ENCODE data around the gene GPR65. TPM values are rescaled to one million over a fixed set of nuclear protein-coding genes. Genes with fewer than 3 reads are reported as not detected.

GPR65 gene
- total RNA-seq, 2 donors from 2014 or later: 0.57 to 0.73 TPM

GRCh38 chr14:88049936-88050335 lies 45.0 kb downstream of the GPR65 start:
- DNase-seq (ENCODE audit: low spot score): no peak
- H3K4me1 ChIP-seq (replicated peaks): no peaks in the 10 kb centered on the region
- WGBS: 65% methylated on average over 2 of the region's 2 CpGs
- no peaks in the 10 kb centered on the region for H3K9me3 ChIP-seq
- no peak overlapping the region for H3K4me3 ChIP-seq
- no peak for TF ChIP-seq POLR2A (IDR thresholded peaks at IDR 0.05)
- no peaks in the 10 kb centered on the region for H3K36me3 ChIP-seq
- intact Hi-C loops (cut with DNase I): no loop called here
- H3K27me3 ChIP-seq (replicated peaks; ENCODE audit: insufficient read depth): no peaks in the 10 kb centered on the region
- H3K27ac ChIP-seq: no peak overlapping the region

GRCh38 chr14:88060576-88060975 lies 55.6 kb downstream of the GPR65 start:
- intact Hi-C loops (cut with DNase I): no loop called here
- H3K27me3 ChIP-seq (replicated peaks; ENCODE audit: insufficient read depth): no peaks in the 10 kb centered on the region
- no peaks in the 10 kb centered on the region for H3K36me3 ChIP-seq
- no peak for TF ChIP-seq POLR2AphosphoS5 (IDR thresholded peaks at IDR 0.05)
- TF ChIP-seq POLR2A (IDR thresholded peaks at IDR 0.05): no peak
- TF ChIP-seq CTCF (IDR thresholded peaks at IDR 0.05): no peak
- WGBS: 92% methylated on average over 3 of the region's 3 CpGs
- no peaks in the 10 kb centered on the region for H3K4me1 ChIP-seq (replicated peaks)
- H3K27ac ChIP-seq: no peak overlapping the region
- no peaks in the 10 kb centered on the region for H3K9me3 ChIP-seq
- no peak for DNase-seq (ENCODE audit: low spot score)
- no peak overlapping the region for H3K4me3 ChIP-seq

- 59% methylated on average over 2 of the region's 2 CpGs for WGBS
- Histone ChIP-seq H3K36me3 (no peaks in the 10 kb centered on the region), H3K4me3 (no peak overlapping the region), H3K4me1 (replicated peaks) (no peaks in the 10 kb centered on the region), H3K27ac (no peak overlapping the region), H3K9me3 (no peaks in the 10 kb centered on the region), H3K27me3 (replicated peaks; ENCODE audit: insufficient read depth) (no peaks in the 10 kb centered on the region)
- intact Hi-C loops (cut with DNase I): no loop called here
- TF ChIP-seq POLR2AphosphoS5 (IDR thresholded peaks at IDR 0.05) (no peak), POLR2A (IDR thresholded peaks at IDR 0.05) (no peak), CTCF (IDR thresholded peaks at IDR 0.05) (no peak)
- DNase-seq (ENCODE audit: low spot score): no peak
Observed at GRCh38 chr14:88063811-88064210, 58.9 kb downstream of the GPR65 start.

Small RNA genes within 50 kb of the gene (small RNA-seq; reads per million reads assigned to genes)
- 0 reads per million in 2 donors for gene RNU6-835P

Other genes starting within 250 kb of the GPR65 start
- 10 to 100 TPM; 29.4 to 85.9 TPM for gene GALC, start 12.0 kb upstream of the GPR65 start, total RNA-seq

Measured in prostate gland (tissue), 2 donors.